Hippocampal formation (tissue), 2 donors: Measurements from ENCODE around the gene LPXN.

Experiments used
- DNase-seq, 2 donors: peaks; one replicate each; lab custom pipeline; 2025; lab: John Stamatoyannopoulos, UW

Gene LPXN

GRCh38 chr11:58575377-58576020, at the start of gene LPXN:
LPXN (minus strand) TSS chr11:58575856; CDS start chr11:58575772, 84 bp downstream.
- peak in 1 of 2 donors; percentile 67 for DNase-seq

- DNase-seq = no peak
Observed at GRCh38 chr11:58625086-58625485, 49.4 kb upstream of the LPXN start.

GRCh38 chr11:58622344-58622743, 46.7 kb upstream of the LPXN start, which contains the start of gene CNTF:
CNTF (plus strand) TSS chr11:58622665; CDS start chr11:58622753, 88 bp downstream.
- DNase-seq = no peak

- no peak for DNase-seq
Observed at GRCh38 chr11:58621586-58622262, 46.1 kb upstream of the LPXN start.

GRCh38 chr11:58617976-58618557, 42.4 kb upstream of the LPXN start:
- DNase-seq = no peak

GRCh38 chr11:58616594-58616993, 40.9 kb upstream of the LPXN start:
- no peak for DNase-seq

- no peak for DNase-seq
Observed at GRCh38 chr11:58615559-58615958, 39.9 kb upstream of the LPXN start.

- no peak for DNase-seq
Observed at GRCh38 chr11:58613228-58613627, 37.6 kb upstream of the LPXN start.

GRCh38 chr11:58609723-58610122, 34.1 kb upstream of the LPXN start:
- no peak for DNase-seq

- no peak for DNase-seq
Observed at GRCh38 chr11:58608331-58608730, 32.7 kb upstream of the LPXN start.

GRCh38 chr11:58606930-58607714, 31.5 kb upstream of the LPXN start:
- no peak for DNase-seq

GRCh38 chr11:58600510-58600909, 24.9 kb upstream of the LPXN start:
- DNase-seq = no peak

GRCh38 chr11:58597486-58598144, 22.0 kb upstream of the LPXN start:
- no peak for DNase-seq

GRCh38 chr11:58596621-58597020, 21.0 kb upstream of the LPXN start:
- no peak for DNase-seq

GRCh38 chr11:58594826-58595225, 19.2 kb upstream of the LPXN start:
- no peak for DNase-seq

- DNase-seq = no peak
Observed at GRCh38 chr11:58592760-58593472, 17.3 kb upstream of the LPXN start.

- DNase-seq = no peak
Observed at GRCh38 chr11:58591659-58592058, 16.0 kb upstream of the LPXN start.

GRCh38 chr11:58586998-58587397, 11.3 kb upstream of the LPXN start:
- no peak for DNase-seq

- DNase-seq = no peak
Observed at GRCh38 chr11:58582437-58582836, 6.8 kb upstream of the LPXN start.

GRCh38 chr11:58580311-58580710, 4.7 kb upstream of the LPXN start:
- no peak for DNase-seq
